HL-60 (cell line): Measurements from ENCODE around the gene TCP1.
"Not testable (repeated sequence)": the region's sequence is repeated elsewhere in the genome, so short reads cannot be mapped to it uniquely, and the experiment has no call there.

ENCODE experiments used
- CTCF ChIP-seq: IDR thresholded peaks from one replicate; pipeline ENCODE4 v1.5.1; 2011; ENCODE audit warnings: low read length, control low read depth, inconsistent platforms; ENCODE audit not compliant: insufficient read depth
- POLR2AphosphoS5 ChIP-seq: IDR thresholded peaks from 2 replicates; pipeline ENCODE4 v1.6.1; 2012; ENCODE audit warnings: low read depth
- REST ChIP-seq: IDR thresholded peaks from 2 replicates; pipeline ENCODE4 v1.6.1; 2012; ENCODE audit warnings: low read depth; ENCODE audit not compliant: insufficient replicate concordance
- SPI1 ChIP-seq: IDR thresholded peaks from 2 replicates; pipeline ENCODE4 v1.6.1; 2012; ENCODE audit warnings: low read depth, mild to moderate bottlenecking, borderline replicate concordance

DNA sequence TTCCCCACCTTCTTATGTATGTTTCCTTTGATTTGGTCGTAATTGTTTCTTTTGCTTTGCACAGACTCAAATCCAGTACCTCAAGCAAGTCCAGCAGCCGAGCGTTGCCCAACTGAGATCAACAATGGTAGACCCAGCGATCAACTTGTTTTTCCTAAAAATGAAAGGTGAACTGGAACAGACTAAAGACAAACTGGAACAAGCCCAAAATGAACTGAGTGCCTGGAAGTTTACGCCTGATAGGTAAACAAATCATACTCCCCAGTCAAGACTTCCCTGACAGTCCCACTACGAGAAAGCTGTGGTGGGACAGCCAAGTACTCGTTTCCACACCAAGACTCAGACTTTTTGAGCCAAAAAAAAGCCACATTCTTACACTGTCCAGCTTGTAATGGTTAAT lies 41.3 kb downstream of the TCP1 start:
- TF ChIP-seq CTCF, REST, POLR2AphosphoS5, SPI1: not testable (repeated sequence)
